ENCODE results near the gene PROK2. TPM values are rescaled to one million over a fixed set of nuclear protein-coding genes. Genes with fewer than 3 reads are reported as not detected.

The PROK2 gene
- total RNA-seq, 1 donor from 2014 or later = not detected

DNA sequence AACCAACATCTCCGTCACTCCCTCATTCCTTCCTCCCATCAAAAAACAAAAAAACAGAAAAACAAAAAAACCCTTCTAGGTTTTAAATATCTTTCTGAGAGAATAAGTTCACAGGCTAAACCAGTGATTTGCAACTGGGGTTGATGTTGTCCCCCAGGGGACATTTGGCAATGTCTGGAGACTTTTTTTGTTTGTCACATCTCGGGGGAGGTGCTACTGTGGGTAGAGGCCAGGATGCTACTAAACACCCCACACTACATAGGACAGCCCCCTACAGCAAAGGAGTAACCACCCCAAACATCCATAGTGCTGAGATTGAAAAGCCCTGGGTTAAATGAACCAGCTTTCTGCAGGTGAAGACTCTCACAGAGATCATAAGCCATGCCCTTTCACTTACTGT is 17.0 kb upstream of the PROK2 start:
- TF ChIP-seq, protein P1, sequence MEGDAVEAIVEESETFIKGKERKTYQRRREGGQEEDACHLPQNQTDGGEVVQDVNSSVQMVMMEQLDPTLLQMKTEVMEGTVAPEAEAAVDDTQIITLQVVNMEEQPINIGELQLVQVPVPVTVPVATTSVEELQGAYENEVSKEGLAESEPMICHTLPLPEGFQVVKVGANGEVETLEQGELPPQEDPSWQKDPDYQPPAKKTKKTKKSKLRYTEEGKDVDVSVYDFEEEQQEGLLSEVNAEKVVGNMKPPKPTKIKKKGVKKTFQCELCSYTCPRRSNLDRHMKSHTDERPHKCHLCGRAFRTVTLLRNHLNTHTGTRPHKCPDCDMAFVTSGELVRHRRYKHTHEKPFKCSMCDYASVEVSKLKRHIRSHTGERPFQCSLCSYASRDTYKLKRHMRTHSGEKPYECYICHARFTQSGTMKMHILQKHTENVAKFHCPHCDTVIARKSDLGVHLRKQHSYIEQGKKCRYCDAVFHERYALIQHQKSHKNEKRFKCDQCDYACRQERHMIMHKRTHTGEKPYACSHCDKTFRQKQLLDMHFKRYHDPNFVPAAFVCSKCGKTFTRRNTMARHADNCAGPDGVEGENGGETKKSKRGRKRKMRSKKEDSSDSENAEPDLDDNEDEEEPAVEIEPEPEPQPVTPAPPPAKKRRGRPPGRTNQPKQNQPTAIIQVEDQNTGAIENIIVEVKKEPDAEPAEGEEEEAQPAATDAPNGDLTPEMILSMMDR (IDR thresholded peaks at IDR 0.05; ENCODE audit: unreplicated experiment) = no peak
- H3K4me1 Mint-ChIP-seq (ENCODE audit: low read depth) = no peaks in the 10 kb centered on the region
- peaks cover 16% of the 10 kb centered on the region for H3K27me3 Mint-ChIP-seq
- no peak for DNase-seq (ENCODE audit: low spot score, unreplicated experiment)
- H3K9me3 Mint-ChIP-seq (ENCODE audit: low read depth) = no peaks in the 10 kb centered on the region
- no peak overlapping the region for H3K4me3 Mint-ChIP-seq (ENCODE audit: low read depth)
- no peak overlapping the region for H3K27ac Mint-ChIP-seq
- no peaks in the 10 kb centered on the region for H3K36me3 Mint-ChIP-seq (ENCODE audit: insufficient read depth)

DNA sequence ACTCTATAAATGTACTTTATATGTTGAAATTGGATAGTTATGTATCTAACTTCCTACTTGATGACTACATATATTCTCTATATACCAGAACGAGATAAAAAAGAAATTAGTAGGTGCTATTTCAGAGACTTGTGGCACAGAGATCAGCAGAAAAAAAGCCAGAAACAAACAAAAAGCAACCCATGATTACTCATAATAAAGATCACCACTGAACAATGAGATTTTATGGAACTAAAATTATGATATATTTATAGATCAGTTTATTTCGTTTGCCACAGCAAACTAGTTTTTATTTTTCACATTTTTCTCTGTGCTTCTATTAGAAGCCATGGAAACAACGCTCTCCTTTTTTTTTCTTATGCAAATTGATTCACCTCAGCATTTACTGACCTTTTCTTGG is 15.1 kb upstream of the PROK2 start:
- no peak overlapping the region for H3K4me3 Mint-ChIP-seq (ENCODE audit: low read depth)
- DNase-seq (ENCODE audit: low spot score, unreplicated experiment) = no peak
- TF ChIP-seq, protein P1 (IDR thresholded peaks at IDR 0.05; ENCODE audit: unreplicated experiment) = no peak
- no peaks in the 10 kb centered on the region for H3K9me3 Mint-ChIP-seq (ENCODE audit: low read depth)
- no peak overlapping the region for H3K27ac Mint-ChIP-seq
- H3K4me1 Mint-ChIP-seq (ENCODE audit: low read depth) = no peaks in the 10 kb centered on the region
- peaks cover 24% of the 10 kb centered on the region for H3K27me3 Mint-ChIP-seq
- no peaks in the 10 kb centered on the region for H3K36me3 Mint-ChIP-seq (ENCODE audit: insufficient read depth)

DNA sequence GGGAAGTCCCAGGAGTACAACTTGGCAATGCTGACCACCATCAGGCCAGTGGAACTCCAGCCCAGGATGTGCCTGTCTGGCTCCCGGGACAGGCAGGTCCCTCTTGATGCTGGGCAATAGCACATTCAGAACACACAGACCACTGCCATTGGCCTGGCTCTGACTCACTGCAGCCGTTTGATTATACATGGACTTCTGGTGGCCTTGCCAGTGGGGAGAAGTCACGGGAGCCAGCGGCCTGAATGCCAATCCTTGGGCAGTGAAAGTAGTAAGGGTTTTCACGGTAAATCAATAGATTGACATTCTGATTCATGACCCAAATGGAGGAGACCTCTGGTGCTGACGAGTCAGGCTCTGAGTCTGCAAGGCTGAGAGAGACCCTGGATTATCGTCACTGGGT is 12.5 kb upstream of the PROK2 start:
- Mint-ChIP-seq H3K27ac (no peak overlapping the region), H3K4me1 (ENCODE audit: low read depth) (no peaks in the 10 kb centered on the region), H3K36me3 (ENCODE audit: insufficient read depth) (no peaks in the 10 kb centered on the region), H3K27me3 (peaks cover 28% of the 10 kb centered on the region), H3K9me3 (ENCODE audit: low read depth) (no peaks in the 10 kb centered on the region), H3K4me3 (ENCODE audit: low read depth) (no peak overlapping the region)
- TF ChIP-seq, protein P1 (IDR thresholded peaks at IDR 0.05; ENCODE audit: unreplicated experiment) = no peak
- DNase-seq (ENCODE audit: low spot score, unreplicated experiment) = no peak

DNA sequence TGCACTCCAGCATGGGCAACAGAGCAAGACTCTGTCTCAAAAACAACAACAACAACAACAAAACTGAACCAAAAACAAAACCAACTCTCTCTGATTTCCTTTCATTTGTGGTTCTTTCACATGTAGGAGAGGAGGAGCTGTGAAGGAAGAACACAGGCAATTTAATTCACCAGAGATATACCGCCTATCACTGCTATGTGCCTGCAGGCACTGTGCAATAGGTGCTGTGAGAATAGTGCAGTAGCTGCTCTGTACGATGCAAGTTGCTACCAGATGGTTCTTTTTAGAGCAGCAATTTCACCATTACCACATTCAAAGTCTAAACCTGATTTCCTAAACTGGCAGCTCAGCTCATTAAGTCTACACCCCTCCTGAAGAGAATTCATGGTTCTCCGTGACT is 11.3 kb upstream of the PROK2 start:
- no peak overlapping the region for H3K27ac Mint-ChIP-seq
- H3K4me3 Mint-ChIP-seq (ENCODE audit: low read depth) = no peak overlapping the region
- TF ChIP-seq, protein P1 (IDR thresholded peaks at IDR 0.05; ENCODE audit: unreplicated experiment) = no peak
- H3K4me1 Mint-ChIP-seq (ENCODE audit: low read depth) = no peaks in the 10 kb centered on the region
- no peaks in the 10 kb centered on the region for H3K9me3 Mint-ChIP-seq (ENCODE audit: low read depth)
- H3K36me3 Mint-ChIP-seq (ENCODE audit: insufficient read depth) = no peaks in the 10 kb centered on the region
- H3K27me3 Mint-ChIP-seq = peaks cover 35% of the 10 kb centered on the region
- DNase-seq (ENCODE audit: low spot score, unreplicated experiment) = no peak

DNA sequence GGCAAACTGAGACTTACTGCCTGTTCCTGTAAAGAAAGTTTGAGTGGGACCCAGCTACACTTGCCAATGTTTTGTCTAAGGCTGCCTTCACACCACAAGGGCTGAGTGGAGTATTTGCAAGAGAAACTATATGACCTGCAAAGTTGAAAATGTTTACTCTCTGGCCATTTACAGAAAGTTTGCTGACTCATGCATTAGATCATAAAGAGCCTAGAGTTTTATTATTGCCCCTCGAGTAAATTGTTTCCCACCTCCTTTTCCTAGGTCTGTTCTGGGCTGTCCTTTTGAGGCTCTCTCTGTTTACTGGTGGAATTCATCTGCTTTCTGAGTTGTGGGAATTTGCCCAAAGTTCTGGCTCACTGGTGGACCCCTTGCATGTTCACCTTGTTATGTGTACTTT is 6.7 kb upstream of the PROK2 start:
- TF ChIP-seq, protein P1 (IDR thresholded peaks at IDR 0.05; ENCODE audit: unreplicated experiment) = no peak
- H3K36me3 Mint-ChIP-seq (ENCODE audit: insufficient read depth) = no peaks in the 10 kb centered on the region
- H3K4me3 Mint-ChIP-seq (ENCODE audit: low read depth) = no peak overlapping the region
- peaks cover 55% of the 10 kb centered on the region for H3K27me3 Mint-ChIP-seq
- no peaks in the 10 kb centered on the region for H3K4me1 Mint-ChIP-seq (ENCODE audit: low read depth)
- no peak for DNase-seq (ENCODE audit: low spot score, unreplicated experiment)
- H3K27ac Mint-ChIP-seq = no peak overlapping the region
- no peaks in the 10 kb centered on the region for H3K9me3 Mint-ChIP-seq (ENCODE audit: low read depth)
